NCI-H2107 treated with DMSO at 0.1 percent for 48 hours (cell line): ENCODE measurements around the gene MAP4.
"Not testable (repeated sequence)": the region's sequence is repeated elsewhere in the genome, so short reads cannot be mapped to it uniquely, and the experiment has no call there.

ENCODE experiments used
- DNase-seq: peaks from one replicate; lab custom pipeline; 2025; ENCODE audit not compliant: unreplicated experiment; lab: John Stamatoyannopoulos, UW

Gene MAP4

DNA sequence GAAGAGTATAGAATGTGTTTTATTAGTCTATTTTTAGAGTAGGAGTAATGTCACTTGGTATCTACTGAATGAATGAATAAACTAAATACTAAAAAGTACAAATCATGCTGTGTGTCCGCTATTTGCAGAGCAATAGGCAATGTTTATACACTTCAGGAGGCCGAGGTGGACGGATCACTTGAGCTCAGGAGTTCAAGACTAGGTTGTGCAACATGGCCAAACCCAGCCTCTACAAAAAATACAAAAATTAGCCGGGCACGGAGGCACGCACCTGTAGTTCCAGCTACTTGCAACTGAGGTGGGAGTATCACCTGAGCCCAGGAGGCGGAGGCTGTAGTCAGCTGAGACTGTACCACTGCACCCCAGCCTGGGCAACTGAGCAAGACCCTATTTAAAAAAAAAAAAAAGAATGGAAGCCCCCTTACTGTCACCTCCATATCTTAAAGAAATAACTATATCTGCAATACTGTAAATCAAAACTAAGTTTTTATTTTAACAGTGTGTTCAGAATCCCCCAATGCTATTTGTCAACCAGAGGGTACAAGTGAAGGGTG, 114.9 kb downstream of the MAP4 start:
- no peak for DNase-seq

DNA sequence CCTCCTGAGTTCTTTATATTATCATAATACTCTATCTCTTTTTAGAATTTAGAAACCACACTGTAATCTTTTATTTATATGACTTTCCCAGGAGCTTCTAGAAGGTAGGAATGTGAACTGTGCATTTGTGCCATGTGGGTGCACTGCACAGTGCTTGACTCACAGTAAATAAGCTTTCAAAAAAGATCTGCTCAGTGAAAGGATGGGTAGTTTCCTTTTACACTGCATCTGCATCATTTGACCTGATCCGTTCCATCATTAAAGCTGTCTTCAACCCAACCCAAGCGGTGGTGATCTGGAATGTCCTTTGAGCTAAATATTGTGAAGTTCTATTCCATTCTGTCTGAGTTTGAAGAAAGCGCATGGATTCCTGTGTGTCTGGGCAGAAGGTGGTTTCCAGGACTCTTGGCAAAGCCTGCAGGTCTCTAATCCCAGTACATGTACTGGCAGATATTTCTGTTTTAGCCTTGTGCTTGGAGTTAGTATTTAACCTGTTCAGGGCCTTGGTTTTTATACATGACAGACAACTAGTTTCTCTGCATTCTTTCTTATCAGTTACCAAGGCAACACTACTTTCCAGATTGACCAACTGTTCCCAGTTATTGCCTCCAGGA, 116.6 kb downstream of the MAP4 start:
- DNase-seq, result no peak

DNA sequence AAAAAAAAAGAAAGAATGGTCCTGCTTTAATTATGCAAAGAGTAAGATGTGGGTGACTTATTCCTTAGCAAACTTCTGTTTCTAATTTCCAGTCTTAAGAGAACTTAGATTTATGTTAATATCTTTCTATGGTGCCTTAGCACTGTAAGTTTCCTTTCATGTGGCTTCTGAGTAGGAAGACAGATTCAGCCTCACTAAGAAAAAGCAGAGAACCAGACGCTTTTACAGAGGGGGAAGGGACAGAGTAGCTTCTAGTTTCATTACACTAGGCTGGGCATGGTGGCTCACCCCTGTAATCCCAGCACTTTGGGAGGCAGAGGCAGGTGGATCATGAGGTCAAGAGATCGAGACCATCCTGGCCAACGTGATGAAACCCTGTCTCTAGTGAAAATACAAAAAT, 118.3 kb downstream of the MAP4 start:
- DNase-seq, result no peak

DNA sequence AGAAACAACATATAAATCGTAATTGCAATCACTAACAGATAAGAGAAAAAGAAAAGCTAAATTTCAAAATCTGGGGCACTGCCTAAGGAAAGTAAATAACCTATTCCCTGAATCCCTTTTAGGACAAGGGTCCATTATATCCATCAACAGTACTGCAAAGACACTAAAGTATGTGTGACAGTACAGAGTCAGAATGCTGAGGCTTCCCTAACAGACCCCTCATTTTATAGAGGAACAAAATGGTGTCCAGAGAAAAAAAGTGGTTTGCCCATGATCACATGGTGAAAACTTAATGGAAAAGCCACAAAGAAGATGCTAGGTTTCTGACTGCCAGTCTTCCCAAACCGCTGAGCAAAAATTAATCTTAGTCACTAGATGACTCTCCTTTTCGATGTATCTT, 119.5 kb downstream of the MAP4 start:
- DNase-seq, result no peak

DNA sequence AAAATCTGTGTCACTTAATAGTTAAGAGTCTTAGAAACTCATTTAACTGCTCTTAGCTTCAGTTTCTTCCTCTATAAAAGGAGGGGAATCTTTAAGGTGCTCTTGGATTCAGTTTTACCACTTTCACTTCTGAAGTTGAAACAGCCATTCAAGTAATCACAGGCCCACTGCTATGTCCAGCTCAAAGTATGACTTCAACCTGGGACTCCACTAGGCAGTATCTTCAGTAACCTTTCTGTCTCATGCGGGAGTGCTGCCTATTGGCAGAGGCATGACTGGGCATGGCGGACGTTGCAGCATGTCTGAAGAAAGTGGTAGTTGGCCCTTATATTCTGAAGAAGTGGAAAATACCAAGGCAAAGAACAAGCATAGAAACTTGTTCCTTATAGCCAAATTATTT, 121.0 kb downstream of the MAP4 start:
- no peak for DNase-seq

DNA sequence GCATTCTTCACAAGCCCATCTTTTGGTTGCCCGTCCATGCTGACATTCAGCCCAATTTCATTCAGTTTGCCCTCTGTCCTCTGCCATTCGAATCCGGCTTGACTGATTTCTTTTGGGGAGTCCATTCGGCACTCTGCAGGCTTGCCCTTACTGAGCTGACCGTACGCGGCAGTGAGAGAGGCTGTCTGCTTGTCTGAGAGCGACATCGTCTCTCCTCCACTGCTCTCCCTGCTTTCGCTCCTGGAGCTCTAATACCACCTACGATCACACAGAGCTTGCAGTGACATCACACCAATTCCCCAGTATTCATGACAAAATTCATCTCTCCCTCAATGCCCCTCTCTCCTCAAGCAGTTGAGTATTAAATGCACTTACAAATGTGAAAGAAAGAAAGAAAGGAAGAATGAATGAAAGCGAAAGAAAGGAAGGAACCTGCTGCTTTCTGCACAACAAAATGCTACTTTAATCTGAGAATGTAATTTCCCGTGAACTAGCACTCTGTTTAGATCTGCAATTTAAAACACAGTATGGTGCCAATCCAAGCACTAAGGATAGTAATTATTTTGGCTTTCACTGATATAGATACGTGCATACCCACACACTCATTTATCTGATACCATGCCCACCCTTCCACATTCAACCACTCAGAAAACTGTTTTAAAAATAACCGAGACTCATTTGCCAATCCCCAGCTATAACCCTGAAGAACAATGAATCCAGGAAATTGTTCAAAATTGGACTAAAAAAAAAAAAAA, 123.8 kb downstream of the MAP4 start:
- DNase-seq, result no peak

DNA sequence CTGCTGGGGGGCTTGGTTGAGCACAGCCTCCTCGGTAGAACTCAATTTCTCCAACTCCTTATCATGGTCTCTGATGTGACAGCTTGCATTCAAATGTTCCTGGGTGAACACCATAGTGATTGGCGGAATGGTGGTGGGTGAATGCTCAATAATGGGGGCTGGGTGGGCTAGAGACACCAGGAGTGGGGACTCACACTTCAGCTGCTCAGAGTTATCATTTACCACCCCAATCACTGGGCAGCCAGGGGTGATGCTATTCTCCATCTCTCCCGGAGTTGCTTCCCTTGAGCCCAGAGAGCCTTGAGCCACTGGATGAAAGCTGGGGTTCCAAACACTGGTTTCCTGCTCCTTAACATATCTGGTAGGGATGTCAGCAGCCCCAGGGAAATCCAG, 124.6 kb downstream of the MAP4 start:
- no peak for DNase-seq

DNA sequence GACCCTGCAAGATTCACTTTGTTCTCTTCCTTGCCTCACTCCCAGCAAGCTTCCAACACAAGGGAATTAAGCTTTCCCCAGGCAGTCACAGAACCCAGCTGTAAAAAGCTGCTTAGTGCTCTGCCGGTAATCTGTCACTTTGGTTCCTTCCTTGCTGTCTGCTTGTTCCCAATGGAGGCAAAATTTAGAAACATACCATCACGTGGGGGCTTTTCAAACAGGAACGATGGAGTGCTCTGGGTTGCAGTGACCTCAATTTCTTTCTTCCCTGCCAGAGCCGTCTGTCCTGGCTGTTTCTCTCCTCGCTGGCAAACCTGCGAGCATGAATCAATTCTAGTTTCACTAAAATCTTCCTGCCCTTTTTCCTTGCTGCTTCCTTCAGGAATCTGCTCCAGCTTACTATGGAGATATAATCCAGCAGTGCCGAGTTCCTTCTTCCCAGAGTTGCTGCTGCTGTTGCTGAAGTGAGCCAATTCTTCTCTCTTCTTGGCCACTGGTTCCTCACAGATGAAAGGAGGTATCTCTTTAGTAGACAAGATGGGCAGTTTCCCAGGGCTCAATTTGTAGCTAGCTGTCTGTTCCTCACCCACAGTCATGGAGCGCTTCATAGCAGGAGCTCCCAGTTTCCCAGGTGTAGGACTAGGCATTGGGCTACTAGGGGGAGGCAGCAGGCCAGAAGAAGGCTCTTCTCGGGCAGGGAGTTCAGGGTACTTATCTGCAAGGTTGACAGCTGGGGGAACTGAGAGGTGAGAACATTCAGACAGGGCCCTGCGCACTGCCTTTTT, 125.2 kb downstream of the MAP4 start:
- no peak for DNase-seq

DNA sequence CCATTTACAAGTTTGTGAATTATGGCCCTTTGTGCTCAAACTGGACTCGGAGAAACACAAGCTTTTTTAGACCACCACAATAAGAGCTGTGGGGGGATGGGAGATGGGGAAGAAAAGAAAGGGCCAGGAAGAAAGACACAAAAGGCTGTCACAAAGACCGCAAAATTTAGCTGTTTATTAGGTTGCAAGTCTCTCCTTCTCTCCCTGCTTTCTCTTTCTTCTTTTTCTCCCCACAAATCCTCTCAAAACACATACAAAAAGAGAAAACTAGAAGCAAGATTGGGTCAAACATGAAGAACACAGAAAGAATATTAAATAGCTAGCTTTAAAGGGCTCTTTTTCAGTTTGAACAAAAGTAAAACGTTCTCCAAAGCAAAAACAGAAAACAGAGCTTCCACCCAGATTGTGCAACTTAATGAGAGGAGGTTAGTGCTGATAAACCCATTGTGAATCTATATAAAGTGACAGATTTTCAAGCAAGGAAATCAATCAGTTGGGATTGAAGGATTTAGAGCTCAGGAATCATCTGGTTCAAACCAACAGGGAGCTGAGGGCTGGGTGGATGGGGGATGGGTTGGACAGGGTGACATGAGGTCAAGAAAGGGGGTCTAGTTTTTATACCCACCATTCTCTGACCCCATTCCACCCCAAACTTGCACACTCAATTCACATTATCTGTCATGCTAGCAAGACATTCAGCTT, 125.9 kb downstream of the MAP4 start:
- no peak for DNase-seq

DNA sequence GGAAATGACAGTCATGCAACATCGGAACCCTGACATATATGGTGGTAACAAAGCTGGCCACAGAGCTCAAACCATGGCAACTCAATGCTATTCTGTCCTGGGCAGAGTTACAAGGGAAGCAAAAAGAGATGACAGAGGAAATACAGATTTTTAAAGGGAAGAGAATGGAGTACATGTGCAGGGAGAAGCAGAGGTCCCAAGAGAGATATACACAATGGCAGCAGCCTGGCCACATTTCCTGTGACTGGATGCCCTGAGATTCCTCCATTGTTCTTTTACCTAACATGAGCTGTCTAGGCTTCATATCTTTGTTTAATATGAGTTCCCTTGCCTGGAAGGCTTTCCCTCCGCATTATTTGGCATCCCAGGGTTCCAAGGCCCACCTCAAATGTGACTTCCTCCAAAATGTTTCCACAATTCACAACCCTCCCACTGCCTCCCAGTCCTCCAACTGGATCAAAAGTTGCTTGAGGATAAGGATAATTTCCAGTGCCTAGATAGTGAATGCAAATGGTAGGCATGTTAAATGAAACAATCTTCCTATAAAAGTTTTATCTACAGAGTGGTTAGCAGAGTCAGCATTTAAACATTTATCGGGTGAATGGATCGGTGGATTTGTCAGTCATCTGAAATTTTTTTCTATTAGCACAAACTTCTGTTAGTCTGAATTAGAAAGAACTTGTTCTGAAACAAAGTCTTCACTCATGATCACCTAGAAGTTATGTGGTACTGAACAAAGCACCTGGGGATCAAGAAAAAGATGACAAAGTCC, 127.0 kb downstream of the MAP4 start:
- DNase-seq, result no peak

DNA sequence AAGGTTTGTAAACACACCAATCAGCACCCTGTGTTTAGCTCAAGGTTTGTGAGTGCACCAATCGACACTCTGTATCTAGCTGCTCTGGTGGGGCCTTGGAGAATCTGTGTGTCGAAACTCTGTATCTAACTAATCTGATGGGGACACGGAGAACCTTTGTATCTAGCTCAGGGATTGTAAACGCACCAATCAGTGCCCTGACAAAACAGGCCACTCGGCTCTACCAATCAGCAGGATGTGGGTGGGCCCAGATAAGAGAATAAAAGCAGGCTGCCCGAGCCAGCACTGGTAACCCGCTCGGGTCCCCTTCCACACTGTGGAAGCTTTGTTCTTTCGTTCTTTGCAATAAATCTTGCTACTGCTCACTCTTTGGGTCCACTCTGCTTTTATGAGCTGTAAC, 128.2 kb downstream of the MAP4 start:
- DNase-seq, result not testable (repeated sequence)

DNA sequence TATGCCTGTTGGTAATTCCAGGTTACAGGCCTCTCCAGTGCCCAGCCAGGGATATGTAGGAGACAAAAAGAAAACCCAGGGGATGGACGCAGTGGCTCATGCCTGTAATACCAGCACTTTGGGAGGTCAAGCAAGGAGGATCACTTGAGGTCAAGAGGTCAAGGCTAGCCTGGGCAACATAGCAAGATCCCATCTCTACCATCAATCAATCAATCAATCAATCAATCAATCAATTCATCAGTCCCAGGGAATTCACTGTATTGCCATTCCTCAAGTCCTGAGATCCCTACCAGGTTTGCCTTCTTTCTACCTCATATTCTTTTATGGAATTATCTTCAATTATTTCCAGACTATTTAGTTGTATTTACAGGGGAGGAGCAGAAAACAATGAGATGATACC, 131.0 kb downstream of the MAP4 start:
- no peak for DNase-seq

DNA sequence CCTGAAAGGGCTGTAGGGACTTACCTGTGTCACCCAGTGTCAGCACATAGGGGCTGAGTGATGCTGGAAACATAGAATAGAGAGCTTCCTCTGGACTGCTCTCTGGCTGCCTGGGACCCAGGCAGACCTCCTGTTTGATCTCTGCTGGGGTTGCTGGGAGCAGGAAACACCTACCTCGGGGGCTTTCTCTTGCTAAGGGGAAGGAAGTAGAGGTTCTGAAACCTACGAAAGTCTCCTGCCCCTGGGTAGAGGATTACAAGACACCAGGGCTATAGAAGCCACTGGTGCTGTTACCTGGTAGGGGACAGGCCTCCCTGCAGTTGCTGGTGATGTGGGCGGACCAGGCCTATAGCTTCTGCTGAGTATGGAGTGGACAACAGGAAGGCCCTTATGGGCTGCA, 131.6 kb downstream of the MAP4 start:
- no peak for DNase-seq

DNA sequence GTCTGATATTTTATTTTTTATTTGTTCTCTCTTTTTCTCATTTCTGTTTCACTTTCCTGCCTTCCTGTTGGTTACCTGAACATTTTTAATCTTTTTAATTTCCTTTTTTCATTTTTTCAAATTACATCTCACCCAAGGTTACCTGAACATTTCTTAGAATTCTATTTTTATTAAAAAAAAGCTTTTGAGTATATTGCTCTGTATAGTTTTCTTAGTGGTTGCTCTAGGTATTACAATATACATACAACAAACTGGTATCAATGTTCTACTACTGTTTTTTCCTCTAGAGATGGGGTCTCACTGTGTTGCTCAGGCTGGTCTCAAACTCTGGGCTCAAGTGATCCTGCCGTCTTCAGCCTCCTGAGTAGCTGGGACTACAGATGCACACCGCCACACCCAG, 133.9 kb downstream of the MAP4 start:
- no peak for DNase-seq

DNA sequence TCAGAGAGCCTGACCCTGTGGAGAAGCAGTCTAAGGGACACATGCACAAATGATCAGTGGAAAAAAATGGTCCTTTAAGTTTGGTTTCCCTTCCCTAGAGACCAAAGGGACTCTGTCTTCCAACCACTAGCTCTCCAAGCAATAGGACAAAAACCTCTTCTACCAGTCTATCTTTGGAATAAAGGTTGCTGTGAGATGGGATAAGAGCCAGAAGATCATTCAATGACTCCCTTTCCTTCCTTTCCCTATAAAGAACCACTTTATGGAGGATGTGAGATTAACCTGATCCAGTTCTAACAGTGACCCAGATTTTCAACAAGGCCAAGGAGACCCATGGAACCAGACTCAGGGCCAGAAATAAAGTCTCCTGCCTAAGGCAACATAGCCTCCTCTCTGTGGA, 138.5 kb downstream of the MAP4 start:
- no peak for DNase-seq

DNA sequence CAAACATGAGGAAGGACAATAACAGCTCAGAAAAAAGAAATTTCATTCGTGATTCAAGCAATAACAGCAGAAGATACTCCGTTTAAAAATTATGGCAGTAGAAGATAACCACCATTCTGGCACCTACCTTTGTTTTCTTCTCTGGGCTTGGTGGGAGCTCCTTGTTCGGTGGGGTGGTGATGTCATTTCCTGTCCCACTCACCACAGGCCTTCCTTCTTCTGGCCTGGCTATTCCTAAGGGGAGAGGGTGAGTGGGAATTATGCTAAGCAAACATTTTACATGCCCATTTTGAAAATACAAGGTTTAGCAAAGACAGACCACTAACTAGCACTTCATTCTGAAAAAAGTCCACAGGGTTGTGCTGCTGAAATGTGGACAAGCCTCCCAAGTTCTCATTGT, 138.9 kb downstream of the MAP4 start:
- DNase-seq, result no peak

DNA sequence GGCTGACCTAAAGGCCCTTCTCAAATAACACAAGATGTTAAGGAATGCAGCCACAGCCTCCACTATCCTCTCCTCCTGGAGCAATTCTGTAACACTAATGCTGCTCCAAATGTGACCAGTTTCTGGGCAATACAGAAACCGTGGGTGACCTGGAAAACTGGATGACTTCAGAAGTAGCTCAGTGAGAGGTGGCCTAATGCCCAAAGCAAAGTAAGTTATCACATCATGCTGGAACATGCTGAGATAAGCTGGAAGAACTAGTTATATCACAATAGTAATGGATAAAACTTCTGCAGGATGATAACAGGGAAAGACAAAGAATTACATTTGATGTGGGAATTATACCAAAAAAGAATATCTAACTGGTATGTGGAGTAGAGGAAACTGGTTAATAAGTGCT, 141.3 kb downstream of the MAP4 start:
- no peak for DNase-seq

DNA sequence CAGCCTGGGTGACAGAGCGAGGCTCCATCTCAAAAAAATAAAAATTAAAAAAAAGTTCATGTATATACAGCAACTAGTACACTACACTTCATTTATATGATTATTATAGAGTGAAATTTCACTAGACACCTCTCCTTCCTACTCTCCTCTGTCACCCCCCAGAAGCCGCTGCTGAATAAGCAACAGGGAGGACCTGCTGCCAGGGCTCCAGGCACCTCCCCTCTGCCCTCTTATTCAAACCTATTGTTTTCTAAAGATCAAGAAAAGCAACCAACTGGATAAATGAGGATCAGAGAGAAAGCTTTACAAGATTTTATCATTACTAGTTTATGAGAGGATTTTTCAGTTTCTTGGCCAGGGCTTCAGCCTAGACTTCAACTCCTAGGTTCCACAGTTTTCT, 141.8 kb downstream of the MAP4 start:
- no peak for DNase-seq

DNA sequence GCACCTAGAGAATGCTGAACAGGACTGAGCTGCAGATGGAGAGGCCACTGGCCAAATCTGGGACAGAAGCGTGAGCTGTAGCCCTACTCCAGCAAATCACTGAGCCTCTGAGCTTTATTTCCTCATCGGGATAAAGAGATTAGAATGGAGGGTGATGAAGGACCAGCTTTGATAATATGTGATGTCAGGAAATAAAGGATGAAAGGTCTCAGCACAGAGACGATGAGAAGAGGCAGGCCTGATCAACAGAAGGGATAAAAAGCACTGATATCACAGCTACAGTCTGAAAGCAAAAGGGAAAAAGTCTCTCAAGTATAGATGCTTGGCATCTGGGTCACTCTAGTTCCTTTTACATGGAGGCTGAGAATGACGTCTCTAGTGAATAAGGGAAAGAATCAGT, 143.3 kb downstream of the MAP4 start:
- DNase-seq, result no peak

DNA sequence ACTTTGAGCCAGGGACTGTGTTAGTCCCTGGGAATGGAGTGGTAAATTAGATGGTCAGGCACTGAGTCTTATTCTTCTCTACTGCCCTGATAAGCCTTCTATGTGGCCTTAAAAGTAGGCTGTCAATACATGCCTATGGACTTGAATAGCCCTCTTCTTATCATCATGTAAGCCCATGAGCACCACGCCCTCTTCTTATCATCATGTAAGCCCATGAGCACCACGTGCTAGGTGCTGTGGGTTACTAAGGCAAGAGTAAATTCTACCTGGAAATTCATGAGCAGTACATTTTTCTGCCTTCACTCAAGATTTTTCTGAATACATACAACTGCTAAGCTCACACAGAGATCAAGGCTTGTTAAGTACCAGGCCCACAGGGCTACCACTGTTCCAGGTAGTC, 144.8 kb downstream of the MAP4 start:
- DNase-seq, result no peak
